ENCODE measurements around the gene CMTM8.

Gene CMTM8

GRCh38 chr3:32229565-32229964 is 8.9 kb upstream of the CMTM8 start:
- DNase-seq, result no peak

DNA sequence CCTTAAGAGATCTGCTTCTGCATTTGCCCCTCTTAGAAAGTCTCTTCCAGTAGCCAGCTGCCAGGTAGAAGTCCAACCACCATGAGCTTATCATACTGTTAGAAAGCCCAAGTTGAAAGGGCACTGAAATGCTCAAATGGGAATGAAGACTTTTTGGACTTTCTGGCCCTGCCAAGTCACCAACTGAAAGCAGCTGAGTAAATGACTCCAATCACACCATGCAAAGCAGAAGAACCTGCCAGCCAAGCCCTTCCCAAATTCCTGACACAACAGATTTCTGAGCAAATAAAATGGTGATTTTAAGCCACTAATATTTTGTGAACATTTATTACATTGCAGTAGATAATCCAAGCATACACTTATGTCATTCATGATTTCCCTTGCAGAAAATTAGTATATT is 2.1 kb upstream of the CMTM8 start:
- DNase-seq, result no peak

- no peak for DNase-seq
Observed at GRCh38 chr3:32237670-32238452, 619 bp upstream of the CMTM8 start.

DNA sequence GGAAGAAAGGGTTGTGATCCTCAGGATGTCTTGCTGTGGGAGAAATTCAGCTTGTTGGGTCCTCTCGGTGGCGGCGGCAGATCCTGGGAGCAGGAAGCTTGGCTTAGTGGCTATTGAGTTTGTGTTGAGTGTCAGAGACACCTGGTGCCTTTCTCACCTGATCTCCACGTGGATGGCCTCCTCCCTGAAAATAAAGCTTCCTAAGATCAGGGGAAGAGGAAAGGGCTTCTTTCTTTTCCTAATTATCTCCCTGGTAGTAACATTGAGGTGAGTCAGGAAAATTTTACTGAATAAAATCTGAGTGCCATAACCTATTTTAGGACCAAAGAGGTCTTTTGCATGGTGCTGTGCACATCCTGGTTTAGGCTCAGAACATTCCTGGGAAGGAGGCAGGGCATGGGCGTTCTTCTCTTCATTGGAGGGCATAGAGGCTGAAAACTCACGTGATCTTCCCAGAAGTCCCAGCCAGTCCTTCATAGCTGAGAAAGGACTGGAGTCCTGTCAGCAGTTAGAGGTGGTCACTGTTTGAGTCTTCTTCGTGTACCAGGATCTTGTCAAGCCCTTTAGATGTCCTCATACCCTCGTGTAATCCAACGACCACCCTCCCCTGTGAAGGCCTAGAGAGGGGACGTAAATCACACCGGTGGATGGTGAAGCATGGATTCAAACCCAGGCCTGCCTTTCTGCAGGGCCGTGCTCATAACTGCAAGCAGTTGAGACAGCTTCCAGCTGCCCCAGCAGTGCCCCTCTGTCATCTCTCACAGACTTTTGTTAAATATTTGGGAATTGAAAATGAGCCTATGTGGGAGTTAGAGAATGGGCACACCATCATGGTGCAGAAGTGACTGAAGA is 1.1 kb downstream of the CMTM8 start:
- no peak for DNase-seq

DNA sequence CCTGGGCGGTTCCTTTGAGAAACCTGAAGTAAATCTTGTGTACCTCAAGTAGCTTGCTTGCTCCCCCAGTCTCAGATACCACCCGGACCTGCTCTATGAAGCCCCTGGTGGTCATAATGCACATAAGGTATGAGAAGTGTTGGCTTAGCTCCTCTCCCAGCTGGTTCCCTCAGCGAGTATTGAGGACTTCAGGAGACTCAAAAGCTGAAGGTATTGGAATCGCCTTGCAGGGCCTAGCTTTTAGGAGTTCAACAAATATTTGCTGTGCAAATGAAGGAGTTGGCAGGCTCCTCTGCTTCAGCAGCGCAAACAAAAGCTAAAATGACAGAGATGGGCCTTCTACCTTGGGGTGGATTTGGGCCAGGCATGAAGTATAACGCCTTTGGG is 1.7 kb downstream of the CMTM8 start:
- DNase-seq, result no peak

DNA sequence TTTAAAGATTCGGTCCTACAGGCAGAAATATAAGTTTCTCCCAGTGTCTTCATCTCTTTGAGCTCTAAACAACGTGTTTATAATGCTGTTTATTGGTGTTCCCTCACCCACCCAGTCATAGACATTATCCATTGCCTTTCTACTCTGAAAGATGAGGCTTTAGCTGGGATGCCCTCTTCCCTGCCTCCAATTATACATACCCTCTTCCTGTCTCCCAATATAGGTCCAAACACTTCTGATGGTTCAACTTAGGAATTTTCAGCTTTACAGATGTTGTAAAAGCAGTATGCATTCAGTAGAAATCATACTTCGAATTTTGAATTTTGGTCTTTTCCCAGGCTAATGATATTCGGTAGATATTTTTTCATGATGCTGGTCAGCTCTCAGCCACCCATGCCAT is 2.6 kb downstream of the CMTM8 start:
- no peak for DNase-seq

DNA sequence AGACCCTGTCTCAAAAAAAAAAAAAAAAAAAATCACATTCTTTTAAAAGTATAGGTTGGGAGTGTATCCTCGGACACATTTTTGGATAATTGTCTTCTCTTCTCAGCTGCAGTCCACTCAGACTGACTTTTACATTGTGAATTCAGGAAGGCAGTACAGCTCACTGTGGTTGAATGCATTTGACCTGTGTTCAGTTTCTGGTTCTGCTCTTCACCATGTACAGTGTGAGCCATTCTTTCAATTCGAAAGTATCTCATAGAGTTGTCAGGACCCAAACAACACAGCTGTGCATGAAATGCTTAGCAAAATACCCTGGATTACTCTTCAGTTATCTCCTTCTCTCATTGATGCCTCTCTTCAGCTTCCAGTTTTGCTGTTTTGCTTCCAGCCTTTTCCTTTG is 5.0 kb downstream of the CMTM8 start:
- no peak for DNase-seq

GRCh38 chr3:32245200-32245599 is 6.7 kb downstream of the CMTM8 start:
- DNase-seq, result no peak

DNA sequence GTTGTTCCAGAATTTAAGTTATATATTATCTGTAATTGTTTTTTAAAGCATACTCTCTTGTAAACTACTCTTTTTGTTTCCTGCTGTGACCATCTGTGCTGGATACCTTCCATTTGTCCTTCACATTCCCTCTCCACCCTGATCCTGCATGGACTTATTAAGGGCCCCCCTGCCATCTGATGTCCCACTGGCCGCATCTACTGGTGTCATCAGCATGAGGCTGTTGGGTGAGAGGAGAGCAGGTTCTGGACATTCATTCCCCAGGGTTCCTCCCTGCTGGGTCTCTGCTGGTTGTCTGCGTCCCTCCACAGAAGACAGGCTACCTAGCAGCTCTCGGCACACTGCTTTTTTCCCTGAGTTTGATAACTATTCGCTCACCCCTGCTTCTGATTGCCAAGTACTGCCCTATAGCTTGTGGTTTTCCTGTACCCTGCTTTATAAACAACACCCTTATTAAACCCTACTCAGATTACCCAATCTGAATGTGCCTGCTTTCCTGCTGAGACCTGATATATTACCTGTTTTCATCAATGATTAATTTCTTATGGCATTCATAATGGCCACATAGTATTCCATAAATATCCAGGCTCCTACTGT is 7.7 kb downstream of the CMTM8 start:
- no peak for DNase-seq

GRCh38 chr3:32249184-32249782 is 10.8 kb downstream of the CMTM8 start:
- DNase-seq, result no peak

DNA sequence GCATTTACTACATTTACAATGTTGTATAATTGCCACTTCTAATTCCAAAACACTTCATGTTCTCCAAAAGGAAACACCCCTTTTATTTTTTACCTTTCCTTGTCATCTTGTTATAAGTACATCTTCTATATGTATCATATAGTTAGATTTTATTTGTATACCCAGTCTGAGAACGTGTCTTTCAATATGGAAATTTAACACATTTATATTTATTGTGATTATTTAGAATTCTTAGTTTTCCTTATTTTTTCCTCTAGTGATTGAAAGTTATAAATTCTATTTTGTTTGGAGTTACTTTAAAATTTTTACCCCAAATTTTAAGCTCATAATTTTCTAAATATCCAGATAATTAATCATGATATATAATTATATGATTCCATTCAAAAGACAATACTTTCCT is 15.8 kb downstream of the CMTM8 start:
- no peak for DNase-seq

DNA sequence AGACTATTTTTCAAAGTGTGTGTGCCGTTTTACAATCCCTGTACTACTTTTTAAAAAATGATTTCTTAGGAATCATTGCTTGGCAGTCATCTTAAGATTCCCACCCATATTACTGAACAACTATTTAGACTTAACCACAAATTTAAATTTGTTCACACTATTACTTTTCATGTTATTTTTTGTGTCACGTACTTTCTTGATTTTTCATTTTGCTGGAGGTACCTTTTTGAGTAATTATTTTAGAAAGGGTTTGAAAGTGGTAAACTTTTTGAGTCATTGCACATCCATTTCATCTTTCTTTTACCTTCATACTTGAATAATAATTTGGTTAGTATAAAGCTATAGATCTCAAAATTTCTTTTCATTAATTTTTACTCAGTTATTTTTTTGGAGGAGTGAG is 16.9 kb downstream of the CMTM8 start:
- DNase-seq, result no peak

- no peak for DNase-seq
Observed at GRCh38 chr3:32256206-32256605, 17.7 kb downstream of the CMTM8 start.

DNA sequence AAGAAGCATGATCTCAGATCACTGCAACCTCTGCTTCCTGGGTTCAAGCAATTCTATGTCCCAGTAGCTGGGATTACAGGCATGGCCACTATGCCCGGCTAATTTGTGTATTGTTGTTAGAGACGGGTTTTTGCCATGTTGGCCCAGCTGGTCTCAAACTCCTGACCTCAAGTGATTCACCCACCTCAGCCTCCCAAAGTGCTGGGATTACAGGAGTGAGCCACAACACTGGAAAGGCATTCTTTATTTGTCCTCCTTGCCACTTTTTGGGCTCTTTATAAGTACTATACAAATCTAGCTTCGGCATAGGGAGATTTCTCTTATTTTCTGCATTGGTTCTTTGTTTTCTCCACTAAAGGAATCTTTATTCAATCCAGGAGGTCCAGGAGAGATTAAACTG is 18.6 kb downstream of the CMTM8 start:
- no peak for DNase-seq

- no peak for DNase-seq
Observed at GRCh38 chr3:32257641-32258438, 19.4 kb downstream of the CMTM8 start.

DNA sequence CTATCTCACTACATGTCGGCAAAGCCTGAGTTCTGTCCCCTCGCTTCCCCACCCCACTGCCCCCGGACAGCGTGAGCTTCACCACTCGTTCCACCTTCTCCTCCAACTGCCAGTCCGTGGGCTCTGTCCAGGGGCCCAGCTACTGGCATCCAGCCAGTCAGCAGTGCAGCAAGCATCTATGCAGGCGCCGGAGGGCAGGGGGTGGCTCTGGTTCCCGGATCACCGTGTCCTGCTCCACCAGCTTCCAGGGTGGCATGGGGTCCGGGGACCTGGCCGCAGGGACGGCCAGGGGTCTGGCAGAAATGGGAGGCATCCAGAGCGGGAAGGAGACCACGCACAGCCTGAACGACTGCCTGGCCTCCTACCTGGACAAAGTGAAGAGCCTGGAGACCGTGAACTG is 20.4 kb downstream of the CMTM8 start:
- DNase-seq, result no peak

DNA sequence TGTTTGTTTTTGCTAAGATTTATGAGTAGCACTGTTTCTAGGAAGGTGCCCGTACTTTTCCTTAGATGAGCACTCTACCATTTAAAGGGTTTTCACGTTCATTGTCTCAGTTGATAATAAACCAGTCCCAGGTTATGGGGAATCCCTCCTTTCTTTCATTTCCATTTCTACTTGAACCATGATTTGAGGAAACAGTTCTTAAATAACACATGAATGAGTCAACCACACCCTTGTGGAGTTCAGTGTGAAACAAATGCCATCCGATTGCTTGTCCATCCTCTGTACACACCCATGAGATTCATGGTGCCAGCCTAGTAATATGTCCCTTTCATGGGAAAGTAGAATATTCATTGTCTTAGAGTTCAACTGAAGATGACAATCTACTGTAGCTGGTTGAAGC is 23.1 kb downstream of the CMTM8 start:
- no peak for DNase-seq

DNA sequence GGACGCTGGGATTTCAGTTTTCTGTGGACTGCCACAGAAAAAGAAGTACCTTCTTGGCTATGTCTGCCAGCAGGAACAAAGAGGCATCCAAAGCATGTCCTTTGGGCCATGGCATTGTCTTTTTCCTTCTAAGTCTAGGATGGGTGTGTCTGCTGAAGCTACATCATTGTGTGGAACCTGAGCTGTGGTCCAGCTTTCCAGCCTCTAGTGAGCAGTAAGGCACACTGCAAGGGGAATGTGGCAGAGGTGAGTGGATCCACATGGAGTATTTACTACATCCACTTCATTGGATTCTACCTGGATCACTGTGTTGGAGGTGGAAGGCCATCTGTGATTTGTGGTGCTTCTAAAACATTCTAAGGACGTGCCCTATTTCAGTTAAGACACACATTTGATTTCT is 23.7 kb downstream of the CMTM8 start:
- no peak for DNase-seq

DNA sequence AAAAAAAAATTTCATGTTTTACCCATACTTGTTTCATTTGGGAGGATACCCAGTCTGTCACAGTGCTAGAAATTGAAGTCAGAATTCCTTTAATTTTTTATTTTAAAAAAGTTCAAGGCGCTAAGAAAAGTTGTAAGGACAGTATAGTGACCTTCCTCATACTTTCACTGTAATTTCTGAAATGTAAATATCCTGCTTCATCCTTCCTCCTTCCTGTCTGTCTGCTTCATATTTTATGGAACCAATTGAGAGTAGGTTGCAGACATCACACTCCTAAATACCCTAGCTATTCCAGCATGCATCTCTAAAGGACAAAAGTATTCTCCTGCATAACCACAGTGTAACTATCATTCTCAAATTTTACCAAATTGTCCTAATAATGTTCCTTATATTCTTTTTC is 35.8 kb downstream of the CMTM8 start:
- no peak for DNase-seq

DNA sequence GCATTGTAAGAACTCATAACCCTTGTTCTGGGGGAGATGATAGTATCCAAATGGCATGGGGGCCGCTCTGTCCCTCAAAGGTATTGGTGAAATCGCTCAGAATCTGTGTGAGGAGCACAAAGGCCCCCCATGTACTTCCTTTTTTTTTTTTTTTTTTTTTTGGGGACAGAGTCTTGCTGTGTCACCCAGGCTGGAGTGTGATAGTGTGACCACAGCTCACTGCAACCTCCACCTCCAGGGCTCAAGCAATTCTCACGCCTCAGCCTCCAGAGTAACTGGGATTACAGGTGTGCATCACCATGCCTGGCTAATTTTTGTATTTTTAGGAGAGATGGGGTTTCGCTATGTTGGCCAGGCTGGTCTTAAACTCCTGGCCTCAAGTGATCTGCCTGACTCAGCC is 37.0 kb downstream of the CMTM8 start:
- no peak for DNase-seq

GRCh38 chr3:32276279-32276841 is 37.9 kb downstream of the CMTM8 start:
- no peak for DNase-seq

DNA sequence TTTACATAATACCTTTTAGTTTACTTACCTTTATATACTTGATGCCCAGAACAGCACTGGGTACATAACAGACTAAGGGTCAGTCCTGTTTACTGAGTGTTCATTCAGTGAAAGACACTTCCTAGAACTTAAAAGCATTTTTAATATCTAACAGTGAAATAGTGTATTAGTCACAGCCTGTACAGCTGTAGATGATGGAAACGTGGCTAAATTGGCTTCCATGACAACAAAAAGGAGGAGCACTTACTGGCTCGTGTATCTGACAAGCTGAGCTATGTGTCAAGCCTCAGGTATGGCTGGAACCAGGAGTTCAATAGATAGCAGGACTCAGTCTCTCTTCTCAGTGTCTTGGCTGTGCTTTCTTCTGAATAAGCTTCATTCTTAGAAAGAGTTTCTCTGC is 40.2 kb downstream of the CMTM8 start:
- DNase-seq, result no peak

Data from SIG-M5 (cell line).